ENCODE measurements around the gene MC1R. TPM values are rescaled to one million over a fixed set of nuclear protein-coding genes. Genes with fewer than 3 reads are reported as not detected.

Gene MC1R
- total RNA-seq, 1 experiment from 2014 or later = 34.3 TPM

GRCh38 chr16:89917773-89918452, 749 bp upstream of the MC1R start:
- peaks cover 36% of the 10 kb centered on the region for H3K4me1 ChIP-seq (replicated peaks; ENCODE audit: insufficient read depth)
- ChIA-PET CTCF (no interaction called here), POLR2A (ENCODE audit: unreplicated experiment) (interaction anchor here (0.6 kb wide), 1 partner anchor 33 kb away, joined by 3 read pairs; no protein-coding TSS in a partner anchor)
- H3K27me3 ChIP-seq (ENCODE audit: insufficient read depth, low read depth) = no peaks in the 10 kb centered on the region
- peaks cover 34% of the 10 kb centered on the region; the same call in 1 of the 2 replicates for H3F3A ChIP-seq (ENCODE audit: insufficient read depth, low read depth)
- no TSS peak for BruUV-seq (replicated peaks)
- intact Hi-C loops (cut with micrococcal nuclease; ENCODE audit: unreplicated experiment) = loop anchor here (5.0 kb wide), 1 partner anchor 104 kb away; no protein-coding TSS in a partner anchor
- no peaks in the 10 kb centered on the region for H3K79me2 ChIP-seq (ENCODE audit: low read depth)
- H4K20me1 ChIP-seq (ENCODE audit: insufficient read depth) = no peaks in the 10 kb centered on the region
- H3K4me3 ChIP-seq = no peak overlapping the region; the same call in 1 of the 2 replicates
- peak overlapping the region; percentile 72 for H3K4me2 ChIP-seq
- H3K27ac ChIP-seq = no peak overlapping the region
- no peaks in the 10 kb centered on the region for H3K9me3 ChIP-seq (ENCODE audit: insufficient read depth, low read depth)
- peak; percentile 86 to 97 for DNase-seq
- no peak for TF ChIP-seq EZH2 (IDR thresholded peaks at IDR 0.05; ENCODE audit: low read depth)
- TF ChIP-seq, protein P1, sequence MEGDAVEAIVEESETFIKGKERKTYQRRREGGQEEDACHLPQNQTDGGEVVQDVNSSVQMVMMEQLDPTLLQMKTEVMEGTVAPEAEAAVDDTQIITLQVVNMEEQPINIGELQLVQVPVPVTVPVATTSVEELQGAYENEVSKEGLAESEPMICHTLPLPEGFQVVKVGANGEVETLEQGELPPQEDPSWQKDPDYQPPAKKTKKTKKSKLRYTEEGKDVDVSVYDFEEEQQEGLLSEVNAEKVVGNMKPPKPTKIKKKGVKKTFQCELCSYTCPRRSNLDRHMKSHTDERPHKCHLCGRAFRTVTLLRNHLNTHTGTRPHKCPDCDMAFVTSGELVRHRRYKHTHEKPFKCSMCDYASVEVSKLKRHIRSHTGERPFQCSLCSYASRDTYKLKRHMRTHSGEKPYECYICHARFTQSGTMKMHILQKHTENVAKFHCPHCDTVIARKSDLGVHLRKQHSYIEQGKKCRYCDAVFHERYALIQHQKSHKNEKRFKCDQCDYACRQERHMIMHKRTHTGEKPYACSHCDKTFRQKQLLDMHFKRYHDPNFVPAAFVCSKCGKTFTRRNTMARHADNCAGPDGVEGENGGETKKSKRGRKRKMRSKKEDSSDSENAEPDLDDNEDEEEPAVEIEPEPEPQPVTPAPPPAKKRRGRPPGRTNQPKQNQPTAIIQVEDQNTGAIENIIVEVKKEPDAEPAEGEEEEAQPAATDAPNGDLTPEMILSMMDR (conservative IDR thresholded peaks at IDR 0.05) = no peak
- no peaks in the 10 kb centered on the region for H3K9me2 ChIP-seq (ENCODE audit: insufficient read depth)
- no peak overlapping the region for H2AFZ ChIP-seq
- H3K36me3 ChIP-seq (ENCODE audit: low read depth) = no peaks in the 10 kb centered on the region

DNA sequence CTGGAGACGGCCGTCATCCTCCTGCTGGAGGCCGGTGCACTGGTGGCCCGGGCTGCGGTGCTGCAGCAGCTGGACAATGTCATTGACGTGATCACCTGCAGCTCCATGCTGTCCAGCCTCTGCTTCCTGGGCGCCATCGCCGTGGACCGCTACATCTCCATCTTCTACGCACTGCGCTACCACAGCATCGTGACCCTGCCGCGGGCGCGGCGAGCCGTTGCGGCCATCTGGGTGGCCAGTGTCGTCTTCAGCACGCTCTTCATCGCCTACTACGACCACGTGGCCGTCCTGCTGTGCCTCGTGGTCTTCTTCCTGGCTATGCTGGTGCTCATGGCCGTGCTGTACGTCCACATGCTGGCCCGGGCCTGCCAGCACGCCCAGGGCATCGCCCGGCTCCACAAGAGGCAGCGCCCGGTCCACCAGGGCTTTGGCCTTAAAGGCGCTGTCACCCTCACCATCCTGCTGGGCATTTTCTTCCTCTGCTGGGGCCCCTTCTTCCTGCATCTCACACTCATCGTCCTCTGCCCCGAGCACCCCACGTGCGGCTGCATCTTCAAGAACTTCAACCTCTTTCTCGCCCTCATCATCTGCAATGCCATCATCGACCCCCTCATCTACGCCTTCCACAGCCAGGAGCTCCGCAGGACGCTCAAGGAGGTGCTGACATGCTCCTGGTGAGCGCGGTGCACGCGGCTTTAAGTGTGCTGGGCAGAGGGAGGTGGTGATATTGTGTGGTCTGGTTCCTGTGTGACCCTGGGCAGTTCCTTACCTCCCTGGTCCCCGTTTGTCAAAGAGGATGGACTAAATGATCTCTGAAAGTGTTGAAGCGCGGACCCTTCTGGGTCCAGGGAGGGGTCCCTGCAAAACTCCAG, 1.1 kb downstream of the MC1R start:
- H2AFZ ChIP-seq = no peak overlapping the region

GRCh38 chr16:89920723-89921122, 2.1 kb downstream of the MC1R start:
- Histone ChIP-seq H3K36me3 (ENCODE audit: low read depth) (no peaks in the 10 kb centered on the region), H3F3A (ENCODE audit: insufficient read depth, low read depth) (peaks cover 33% of the 10 kb centered on the region; the same call in 1 of the 2 replicates), H3K4me2 (no peak overlapping the region), H3K79me2 (ENCODE audit: low read depth) (no peaks in the 10 kb centered on the region), H2AFZ (no peak overlapping the region), H3K9me2 (ENCODE audit: insufficient read depth) (no peaks in the 10 kb centered on the region), H3K9me3 (ENCODE audit: insufficient read depth, low read depth) (no peaks in the 10 kb centered on the region), H3K27me3 (ENCODE audit: insufficient read depth, low read depth) (no peaks in the 10 kb centered on the region), H3K4me3 (no peak overlapping the region), H3K4me1 (replicated peaks; ENCODE audit: insufficient read depth) (peaks cover 45% of the 10 kb centered on the region), H4K20me1 (ENCODE audit: insufficient read depth) (0 out of 2 replicates have a peak, but pooled peaks cover 3% of the 10 kb centered on the region), H3K27ac (no peak overlapping the region)
- ChIA-PET CTCF (no interaction called here), POLR2A (ENCODE audit: unreplicated experiment) (interaction anchor here (0.6 kb wide), 1 partner anchor 123 kb away, joined by 3 read pairs; no protein-coding TSS in a partner anchor)
- no peak for DNase-seq
- TF ChIP-seq, protein P1 (conservative IDR thresholded peaks at IDR 0.05) = no peak
- no peak for TF ChIP-seq EZH2 (IDR thresholded peaks at IDR 0.05; ENCODE audit: low read depth)
- BruUV-seq (replicated peaks) = no TSS peak
- intact Hi-C loops (cut with micrococcal nuclease; ENCODE audit: unreplicated experiment) = loop anchor here (5.0 to 10.0 kb wide), 2 partner anchors 124 to 218 kb away; partner anchors contain the start of gene SPATA2L

More for the DNA sequence above, 1.1 kb downstream of the MC1R start:
- H3K9me3 ChIP-seq (ENCODE audit: insufficient read depth, low read depth) = no peaks in the 10 kb centered on the region
- intact Hi-C loops (cut with micrococcal nuclease; ENCODE audit: unreplicated experiment) = loop anchor here (5.0 to 10.0 kb wide), 3 partner anchors 103 to 217 kb away; partner anchors contain the start of gene SPATA2L
- peaks cover 25% of the 10 kb centered on the region; the same call in 1 of the 2 replicates for H3F3A ChIP-seq (ENCODE audit: insufficient read depth, low read depth)
- no peaks in the 10 kb centered on the region for H3K36me3 ChIP-seq (ENCODE audit: low read depth)
- H3K9me2 ChIP-seq (ENCODE audit: insufficient read depth) = no peaks in the 10 kb centered on the region
- POLR2A ChIA-PET (ENCODE audit: unreplicated experiment) = interaction anchor here (0.6 kb wide), 1 partner anchor 124 kb away, joined by 3 read pairs; no protein-coding TSS in a partner anchor
- peaks cover 42% of the 10 kb centered on the region for H3K4me1 ChIP-seq (replicated peaks; ENCODE audit: insufficient read depth)
- no peaks in the 10 kb centered on the region for H4K20me1 ChIP-seq (ENCODE audit: insufficient read depth)
- DNase-seq = no peak
- no peak overlapping the region for H3K4me3 ChIP-seq
- no peaks in the 10 kb centered on the region for H3K27me3 ChIP-seq (ENCODE audit: insufficient read depth, low read depth)
- no peak overlapping the region for H3K4me2 ChIP-seq
- no peak for TF ChIP-seq EZH2 (IDR thresholded peaks at IDR 0.05; ENCODE audit: low read depth)
- TF ChIP-seq, protein P1 (conservative IDR thresholded peaks at IDR 0.05) = no peak
- CTCF ChIA-PET = no interaction called here
- H3K27ac ChIP-seq = no peak overlapping the region
- BruUV-seq (replicated peaks) = no TSS peak
- no peaks in the 10 kb centered on the region for H3K79me2 ChIP-seq (ENCODE audit: low read depth)
